ENCODE data around the gene NPDC1. TPM values are rescaled to one million over a fixed set of nuclear protein-coding genes. Genes with fewer than 3 reads are reported as not detected.

Gene NPDC1
- total and polyA plus RNA-seq, 2 donors (not counting 1 experiment from before 2014, with no cell fraction given): 0.17 to 0.19 TPM

DNA sequence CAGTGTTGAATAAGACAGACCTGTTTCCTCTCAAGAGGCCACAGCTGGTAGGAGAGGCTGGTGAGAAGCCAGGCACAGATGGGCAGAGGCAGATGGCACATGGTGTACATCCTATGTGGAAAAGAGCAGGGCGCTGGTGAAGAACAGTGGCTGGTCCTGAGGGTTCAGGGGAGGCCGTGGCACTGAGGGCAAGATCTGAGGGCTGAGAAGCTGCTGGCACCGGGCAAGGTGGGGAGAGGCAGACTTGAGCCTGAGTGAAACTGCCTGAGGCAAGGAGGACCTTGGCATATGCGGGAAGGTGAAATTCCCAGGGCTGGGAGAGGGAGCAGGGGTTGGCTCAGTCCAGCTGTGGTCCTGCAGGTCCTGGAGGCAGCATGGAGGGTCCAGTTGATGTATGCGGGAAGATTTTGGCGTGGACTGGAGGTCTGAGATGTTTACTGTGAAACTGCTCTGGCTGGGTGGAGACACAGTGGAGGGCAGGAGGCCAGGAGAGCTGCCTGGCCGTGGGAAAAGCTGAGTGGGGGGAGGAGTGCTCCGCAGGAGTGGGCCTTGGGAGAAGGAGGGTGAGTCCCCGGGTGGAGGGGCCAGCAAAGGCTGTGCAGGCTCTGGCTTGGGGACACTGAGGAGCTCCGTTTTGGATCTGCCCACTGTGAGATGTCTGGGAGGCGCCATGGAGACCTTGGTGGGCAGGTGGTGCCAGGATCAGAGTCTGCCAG is 43.4 kb upstream of the NPDC1 start:
- 95% methylated on average over 11 of the region's 11 CpGs for WGBS (ENCODE audit: insufficient coverage)
- Histone ChIP-seq H3K9me3 (ENCODE audit: control extremely low read depth in 1 of 3, control insufficient read depth in 2 of 3, insufficient read depth in 1 of 3, low read length in 2 of 3) (no peaks in the 10 kb centered on the region), H4K20me1 (ENCODE audit: control insufficient read depth, insufficient read depth, low read length, poor library complexity, severe bottlenecking) (peaks cover 4% of the 10 kb centered on the region), H3K36me3 (replicated peaks in 1 of 2; ENCODE audit: control extremely low read depth in 1 of 2, control insufficient read depth in 1 of 2, extremely low read depth in 1 of 2, insufficient read depth in 2 of 2, low read length in 1 of 2) (peaks cover 4 to 24% of the 10 kb centered on the region in 2 experiments), H3K4me2 (replicated peaks; ENCODE audit: low read depth, low read length, poor library complexity, severe bottlenecking) (no peak overlapping the region), H3K4me1 (ENCODE audit: control insufficient read depth in 2 of 2, insufficient read depth in 2 of 2, low read length in 2 of 2) (peaks cover 18 to 27% of the 10 kb centered on the region in 2 donors), H3K4me3 (ENCODE audit: control extremely low read depth in 1 of 5, extremely low read depth in 1 of 5, insufficient read depth in 1 of 5, low read depth in 2 of 5, low read length in 4 of 5) (no peak overlapping the region), H3K79me2 (ENCODE audit: control insufficient read depth, insufficient read depth, low read length) (peaks cover 28% of the 10 kb centered on the region), H3K27ac (ENCODE audit: low read length in 2 of 2) (no peak overlapping the region), H2AFZ (ENCODE audit: insufficient read depth, low read depth, low read length, poor library complexity, severe bottlenecking) (no peak overlapping the region), H3K9ac (ENCODE audit: low read length) (no peak overlapping the region), H3K27me3 (replicated peaks in 1 of 4; ENCODE audit: control extremely low read depth in 1 of 4, control insufficient read depth in 3 of 4, insufficient read depth in 4 of 4, low read length in 3 of 4) (no peaks in the 10 kb centered on the region)
- Mint-ChIP-seq H3K9me3 (ENCODE audit: insufficient read depth) (no peaks in the 10 kb centered on the region), H3K27me3 (no peaks in the 10 kb centered on the region), H3K27ac (no peak overlapping the region), H3K4me3 (no peak overlapping the region), H3K4me1 (peaks cover 27% of the 10 kb centered on the region)
- ATAC-seq (ENCODE audit: low read depth): no peak
- POLR2A ChIA-PET: interaction anchor here (1.1 kb wide), 1 partner anchor 26 kb away, joined by 3 read pairs; no protein-coding TSS in a partner anchor
- no peak for TF ChIP-seq EZH2 (IDR thresholded peaks at IDR 0.05; ENCODE audit: borderline replicate concordance, insufficient read depth, low read depth, low read length, poor library complexity, severe bottlenecking)
- TF ChIP-seq, protein P1, sequence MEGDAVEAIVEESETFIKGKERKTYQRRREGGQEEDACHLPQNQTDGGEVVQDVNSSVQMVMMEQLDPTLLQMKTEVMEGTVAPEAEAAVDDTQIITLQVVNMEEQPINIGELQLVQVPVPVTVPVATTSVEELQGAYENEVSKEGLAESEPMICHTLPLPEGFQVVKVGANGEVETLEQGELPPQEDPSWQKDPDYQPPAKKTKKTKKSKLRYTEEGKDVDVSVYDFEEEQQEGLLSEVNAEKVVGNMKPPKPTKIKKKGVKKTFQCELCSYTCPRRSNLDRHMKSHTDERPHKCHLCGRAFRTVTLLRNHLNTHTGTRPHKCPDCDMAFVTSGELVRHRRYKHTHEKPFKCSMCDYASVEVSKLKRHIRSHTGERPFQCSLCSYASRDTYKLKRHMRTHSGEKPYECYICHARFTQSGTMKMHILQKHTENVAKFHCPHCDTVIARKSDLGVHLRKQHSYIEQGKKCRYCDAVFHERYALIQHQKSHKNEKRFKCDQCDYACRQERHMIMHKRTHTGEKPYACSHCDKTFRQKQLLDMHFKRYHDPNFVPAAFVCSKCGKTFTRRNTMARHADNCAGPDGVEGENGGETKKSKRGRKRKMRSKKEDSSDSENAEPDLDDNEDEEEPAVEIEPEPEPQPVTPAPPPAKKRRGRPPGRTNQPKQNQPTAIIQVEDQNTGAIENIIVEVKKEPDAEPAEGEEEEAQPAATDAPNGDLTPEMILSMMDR (IDR thresholded peaks at IDR 0.05): no peak
- intact Hi-C loops (cut with micrococcal nuclease): loop anchor here (5.0 kb wide), 1 partner anchor 38 kb away; no protein-coding TSS in a partner anchor
- no peak for DNase-seq
- CTCF ChIA-PET: interaction anchor here (1.3 to 1.7 kb wide), 2 partner anchors 18 to 43 kb away, joined by 3 to 5 read pairs; partner anchors contain the start of gene NPDC1

DNA sequence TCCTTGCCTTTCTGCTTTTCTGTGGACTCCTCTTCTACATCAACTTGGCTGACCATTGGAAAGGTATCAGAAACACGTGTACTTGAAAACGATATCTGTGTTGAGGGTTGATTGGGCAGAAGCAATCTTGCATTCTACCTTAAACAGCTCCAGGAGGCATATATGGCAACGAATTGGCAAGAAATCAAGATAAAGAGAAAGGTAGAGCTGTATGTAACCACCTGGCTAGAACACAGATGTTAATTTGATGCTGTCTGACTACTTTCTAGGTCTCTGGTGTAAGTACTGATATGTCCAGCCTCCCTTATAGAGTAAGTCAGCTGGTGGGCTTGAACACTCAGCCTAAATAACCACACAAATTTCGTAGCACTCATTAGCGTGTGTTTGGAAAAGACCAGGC is 42.1 kb upstream of the NPDC1 start:
- intact Hi-C loops (cut with micrococcal nuclease): loop anchor here (5.0 kb wide), 1 partner anchor 39 kb away; no protein-coding TSS in a partner anchor
- Histone ChIP-seq H3K79me2 (ENCODE audit: control insufficient read depth, insufficient read depth, low read length) (peaks cover 28% of the 10 kb centered on the region), H3K9ac (ENCODE audit: low read length) (no peak overlapping the region), H4K20me1 (ENCODE audit: control insufficient read depth, insufficient read depth, low read length, poor library complexity, severe bottlenecking) (peaks cover 4% of the 10 kb centered on the region), H3K36me3 (replicated peaks in 1 of 2; ENCODE audit: control extremely low read depth in 1 of 2, control insufficient read depth in 1 of 2, extremely low read depth in 1 of 2, insufficient read depth in 2 of 2, low read length in 1 of 2) (peaks cover 2 to 22% of the 10 kb centered on the region in 2 experiments), H3K9me3 (ENCODE audit: control extremely low read depth in 1 of 3, control insufficient read depth in 2 of 3, insufficient read depth in 1 of 3, low read length in 2 of 3) (no peaks in the 10 kb centered on the region), H3K4me1 (ENCODE audit: control insufficient read depth in 2 of 2, insufficient read depth in 2 of 2, low read length in 2 of 2) (peaks cover 18 to 37% of the 10 kb centered on the region in 2 donors), H3K4me2 (replicated peaks; ENCODE audit: low read depth, low read length, poor library complexity, severe bottlenecking) (peak overlapping the region; percentile 90), H3K27me3 (replicated peaks in 1 of 4; ENCODE audit: control extremely low read depth in 1 of 4, control insufficient read depth in 3 of 4, insufficient read depth in 4 of 4, low read length in 3 of 4) (no peaks in the 10 kb centered on the region), H3K4me3 (ENCODE audit: control extremely low read depth in 1 of 5, extremely low read depth in 1 of 5, insufficient read depth in 1 of 5, low read depth in 2 of 5, low read length in 4 of 5) (peak overlapping the region in 1 of 5 experiments; percentile 74), H2AFZ (ENCODE audit: insufficient read depth, low read depth, low read length, poor library complexity, severe bottlenecking) (no peak overlapping the region), H3K27ac (ENCODE audit: low read length in 2 of 2) (no peak overlapping the region)
- CTCF ChIA-PET: interaction anchor here (2.8 kb wide), 1 partner anchor 149 kb away, joined by 8 read pairs; no protein-coding TSS in a partner anchor
- Mint-ChIP-seq H3K9me3 (ENCODE audit: insufficient read depth) (no peaks in the 10 kb centered on the region), H3K4me3 (peak overlapping the region; percentile 91), H3K27me3 (no peaks in the 10 kb centered on the region), H3K4me1 (peaks cover 36% of the 10 kb centered on the region), H3K27ac (peak overlapping the region; percentile 94)
- ATAC-seq (ENCODE audit: low read depth) (no peak), DNase-seq (no peak)
- 100% methylated on average over 1 of the region's 5 CpGs for WGBS (ENCODE audit: insufficient coverage)
- POLR2A ChIA-PET: interaction anchor here (0.6 to 1.1 kb wide), 3 partner anchors 27 to 553 kb away, joined by 3 to 4 read pairs (median 3); partner anchors contain the start of gene DPP7
- TF ChIP-seq, protein P1 (IDR thresholded peaks at IDR 0.05): no peak
- no peak for TF ChIP-seq EZH2 (IDR thresholded peaks at IDR 0.05; ENCODE audit: borderline replicate concordance, insufficient read depth, low read depth, low read length, poor library complexity, severe bottlenecking)

Measured in B cell (primary cell).